NT2/D1 (cell line): ENCODE measurements around the gene ATXN10.
"Not testable (repeated sequence)": the region's sequence is repeated elsewhere in the genome, so short reads cannot be mapped to it uniquely, and the experiment has no call there.

ENCODE experiments used
- DNase-seq: peaks from one replicate; pipeline ENCODE4 v3.0.0-alpha.2; 2011; ENCODE audit warnings: low read depth, low spot score
- H3K27me3 ChIP-seq: 2 replicates; pipeline ENCODE4 v1.6.0; 2011; ENCODE audit warnings: mild to moderate bottlenecking; ENCODE audit not compliant: insufficient read length, insufficient read depth
- H3K36me3 ChIP-seq: 2 replicates; pipeline ENCODE4 v1.6.1; 2011; ENCODE audit warnings: mild to moderate bottlenecking, low read length, mixed read lengths; ENCODE audit not compliant: insufficient read depth, insufficient read length
- H3K4me1 ChIP-seq: 2 replicates; pipeline ENCODE4 v1.5.1; 2011; ENCODE audit not compliant: insufficient read depth, insufficient read length
- H3K4me3 ChIP-seq: 2 replicates; pipeline ENCODE4 v1.5.1; 2011; ENCODE audit warnings: low read depth; ENCODE audit not compliant: insufficient read length
- H3K9ac ChIP-seq: 2 replicates; pipeline ENCODE4 v1.6.0; 2011; ENCODE audit warnings: low read depth; ENCODE audit not compliant: insufficient read length
- H3K9me3 ChIP-seq: 2 replicates; pipeline ENCODE4 v1.5.1; 2011; ENCODE audit warnings: mild to moderate bottlenecking, low read length; ENCODE audit not compliant: insufficient read depth
- SUZ12 ChIP-seq: IDR thresholded peaks from 2 replicates; pipeline ENCODE4 v1.6.1; 2011; ENCODE audit not compliant: insufficient read length, insufficient read depth; ENCODE audit errors: extremely low read depth
- YY1 ChIP-seq: IDR thresholded peaks from 2 replicates; pipeline ENCODE4 v1.6.1; 2011; ENCODE audit not compliant: insufficient read length, insufficient read depth
- ZNF274 ChIP-seq: IDR thresholded peaks from 2 replicates; pipeline ENCODE4 v1.6.1; 2011; ENCODE audit warnings: mild to moderate bottlenecking, low read depth, low read length

ATXN10 gene

GRCh38 chr22:45657701-45658100 is 13.9 kb upstream of the ATXN10 start:
- Histone ChIP-seq H3K27me3 (no peaks in the 10 kb centered on the region), H3K4me3 (no peak overlapping the region), H3K4me1 (no peaks in the 10 kb centered on the region), H3K36me3 (no peaks in the 10 kb centered on the region), H3K9me3 (no peaks in the 10 kb centered on the region), H3K9ac (no peak overlapping the region)
- TF ChIP-seq SUZ12 (no peak), YY1 (no peak), ZNF274 (no peak)
- DNase-seq: no peak

- no peak for DNase-seq
- TF ChIP-seq YY1 (no peak), ZNF274 (no peak)
- H3K36me3 ChIP-seq: no peaks in the 10 kb centered on the region
Observed at GRCh38 chr22:45664136-45664646, 7.4 kb upstream of the ATXN10 start.

GRCh38 chr22:45667486-45667885 is 4.1 kb upstream of the ATXN10 start:
- H3K9me3 ChIP-seq: no peaks in the 10 kb centered on the region
- TF ChIP-seq YY1 (no peak), ZNF274 (no peak), SUZ12 (no peak)
- H3K27me3 ChIP-seq: no peaks in the 10 kb centered on the region
- H3K36me3 ChIP-seq: no peaks in the 10 kb centered on the region
- no peak overlapping the region for H3K9ac ChIP-seq
- no peak overlapping the region for H3K4me3 ChIP-seq
- no peaks in the 10 kb centered on the region for H3K4me1 ChIP-seq
- DNase-seq: no peak

More at GRCh38 chr22:45664136-45664646, 7.4 kb upstream of the ATXN10 start:
- no peak overlapping the region for H3K4me3 ChIP-seq
- H3K4me1 ChIP-seq: no peaks in the 10 kb centered on the region
- no peak overlapping the region for H3K9ac ChIP-seq
- H3K9me3 ChIP-seq: no peaks in the 10 kb centered on the region
- no peaks in the 10 kb centered on the region for H3K27me3 ChIP-seq

- not testable (repeated sequence) for H3K36me3 ChIP-seq, H3K27me3 ChIP-seq, H3K9ac ChIP-seq, H3K4me1 ChIP-seq, DNase-seq, H3K9me3 ChIP-seq, H3K4me3 ChIP-seq
Observed at GRCh38 chr22:45670363-45670762, 1.3 kb upstream of the ATXN10 start.

- Histone ChIP-seq H3K27me3 (no peaks in the 10 kb centered on the region), H3K9me3 (no peaks in the 10 kb centered on the region), H3K36me3 (peaks cover 7% of the 10 kb centered on the region), H3K4me3 (peak overlapping the region; percentile 89), H3K9ac (peak overlapping the region; percentile 77), H3K4me1 (no peaks in the 10 kb centered on the region)
- TF ChIP-seq YY1 (no peak), ZNF274 (no peak), SUZ12 (no peak)
- DNase-seq: peak; percentile 71
Observed at GRCh38 chr22:45670981-45671782, 452 bp upstream of the ATXN10 start.

- no peak for DNase-seq
- Histone ChIP-seq H3K4me1 (no peaks in the 10 kb centered on the region), H3K27me3 (no peaks in the 10 kb centered on the region)
Observed at GRCh38 chr22:45672564-45673481, 1.2 kb downstream of the ATXN10 start.

GRCh38 chr22:45673482-45674175 is 2.0 kb downstream of the ATXN10 start:
- TF ChIP-seq SUZ12: no peak
- no peak for TF ChIP-seq ZNF274
- TF ChIP-seq YY1: no peak
- Histone ChIP-seq H3K27me3 (no peaks in the 10 kb centered on the region), H3K36me3 (peaks cover 8% of the 10 kb centered on the region), H3K9me3 (no peaks in the 10 kb centered on the region), H3K4me1 (no peaks in the 10 kb centered on the region), H3K4me3 (no peak overlapping the region), H3K9ac (no peak overlapping the region)
- no peak for DNase-seq

More at GRCh38 chr22:45672564-45673481, 1.2 kb downstream of the ATXN10 start:
- H3K4me3 ChIP-seq: peak overlapping the region; percentile 89
- peak overlapping the region; percentile 95 for H3K9ac ChIP-seq
- TF ChIP-seq SUZ12 (no peak), YY1 (no peak), ZNF274 (no peak)
- peaks cover 8% of the 10 kb centered on the region for H3K36me3 ChIP-seq
- H3K9me3 ChIP-seq: no peaks in the 10 kb centered on the region
